Neural cell (in vitro differentiated cells): ENCODE results near the gene ACIN1. TPM values are rescaled to one million over a fixed set of nuclear protein-coding genes. Genes with fewer than 3 reads are reported as not detected.
A peak's percentile ranks its signal among the peaks of the same experiment; 100 is the strongest.

ENCODE experiments used
- H2AFZ ChIP-seq: fragments of 200-600, 300-800 bp; sonication (generic), shearing (Covaris generic); 2 replicates; pipeline ENCODE4 v1.6.0; 2014; ENCODE audit warnings: low read depth, mild to moderate bottlenecking, antibody characterized with exemption, low read length, moderate library complexity
- H3F3A ChIP-seq: fragments of 200-600 bp; shearing (Covaris generic); 2 replicates; pipeline ENCODE4 v1.6.1; 2016; ENCODE audit warnings: mild to moderate bottlenecking, moderate library complexity, mixed read lengths, antibody characterized with exemption, low read length; ENCODE audit not compliant: insufficient read depth, poor library complexity, severe bottlenecking
- H3K27ac ChIP-seq: fragments of 200-600, 300-800 bp; sonication (generic), shearing (Covaris generic); 2 replicates; pipeline ENCODE4 v1.5.1; 2014; ENCODE audit warnings: mild to moderate bottlenecking, low read length, moderate library complexity
- H3K27me3 ChIP-seq: fragments of 300-800, 200-600 bp; sonication (generic), shearing (Covaris generic); 2 replicates; pipeline ENCODE4 v1.6.0; 2014; ENCODE audit warnings: mild to moderate bottlenecking, low read depth, low read length, moderate library complexity; ENCODE audit not compliant: insufficient read depth
- H3K36me3 ChIP-seq: fragments of 300-800, 200-600 bp; sonication (generic), shearing (Covaris generic); 2 replicates; pipeline ENCODE4 v1.5.1; 2014; ENCODE audit warnings: mild to moderate bottlenecking, antibody characterized with exemption, low read length, moderate library complexity; ENCODE audit not compliant: insufficient read depth
- H3K4me2 ChIP-seq: fragments of 300-800, 200-600 bp; sonication (generic), shearing (Covaris generic); 2 replicates; pipeline ENCODE4 v1.6.0; 2014; ENCODE audit warnings: mild to moderate bottlenecking, low read length
- H3K4me3 ChIP-seq: fragments of 300-800, 200-600 bp; sonication (generic), shearing (Covaris generic); 2 replicates; pipeline ENCODE4 v1.5.1; 2014; ENCODE audit warnings: mild to moderate bottlenecking, low read length, moderate library complexity
- H3K79me2 ChIP-seq: fragments of 200-600 bp; shearing (Covaris generic); replicated peaks from 2 replicates; pipeline ENCODE4 v1.6.0; 2014; ENCODE audit warnings: mild to moderate bottlenecking, low read length, moderate library complexity; ENCODE audit not compliant: insufficient read depth
- H3K9ac ChIP-seq: fragments of 300-800, 200-600 bp; sonication (generic), shearing (Covaris generic); 2 replicates; pipeline ENCODE4 v1.6.1; 2016; ENCODE audit warnings: mild to moderate bottlenecking, low read length, mixed read lengths
- H3K9me2 ChIP-seq: fragments of 200-600 bp; shearing (Covaris generic); 2 replicates; pipeline ENCODE4 v1.6.1; 2016; ENCODE audit warnings: mild to moderate bottlenecking, low read length, mixed read lengths; ENCODE audit not compliant: insufficient read depth
- H3K9me3 ChIP-seq: fragments of 200-600, 300-800 bp; sonication (generic), shearing (Covaris generic); 2 replicates; pipeline ENCODE4 v1.6.1; 2016; ENCODE audit warnings: mild to moderate bottlenecking, mixed run types, low read length, moderate library complexity, mixed read lengths
- H4K20me1 ChIP-seq: fragments of 200-600 bp; shearing (Covaris generic); 2 replicates; pipeline ENCODE4 v1.6.1; 2016; ENCODE audit warnings: mild to moderate bottlenecking, mixed run types; ENCODE audit not compliant: insufficient read depth
- CTCF ChIP-seq: fragments of 450-650 bp; IDR thresholded peaks from 2 replicates; pipeline ENCODE4 v1.5.1; 2014; ENCODE audit warnings: antibody characterized with exemption, mild to moderate bottlenecking, moderate library complexity; ENCODE audit not compliant: poor library complexity, severe bottlenecking
- EP300 ChIP-seq: fragments of 450-650 bp; conservative IDR thresholded peaks from 2 replicates; pipeline ENCODE4 v1.6.1; 2014; ENCODE audit warnings: antibody characterized with exemption, mild to moderate bottlenecking, moderate library complexity; ENCODE audit not compliant: poor library complexity, severe bottlenecking
- EZH2 ChIP-seq: fragments of 200-600, 300-800 bp; shearing (Covaris generic), sonication (generic); IDR thresholded peaks from 2 replicates; pipeline ENCODE4 v1.6.1; 2014; ENCODE audit warnings: antibody characterized with exemption, low read length, borderline replicate concordance, mild to moderate bottlenecking; ENCODE audit not compliant: insufficient read depth, poor library complexity, severe bottlenecking
- MXI1 ChIP-seq: fragments of 450-650 bp; conservative IDR thresholded peaks from 2 replicates; pipeline ENCODE4 v1.6.1; 2014; ENCODE audit warnings: antibody characterized with exemption, mild to moderate bottlenecking; ENCODE audit not compliant: poor library complexity, severe bottlenecking
- POLR2AphosphoS5 ChIP-seq: IDR thresholded peaks from 2 replicates; pipeline ENCODE4 v1.6.1; 2012
- RAD21 ChIP-seq: fragments of 450-650 bp; conservative IDR thresholded peaks from 2 replicates; pipeline ENCODE4 v1.6.1; 2014; ENCODE audit warnings: antibody characterized with exemption, mild to moderate bottlenecking, moderate library complexity
- REST ChIP-seq: IDR thresholded peaks from 2 replicates; pipeline ENCODE4 v1.6.1; 2012; ENCODE audit warnings: borderline replicate concordance
- SMC3 ChIP-seq: fragments of 450-650 bp; conservative IDR thresholded peaks from 2 replicates; pipeline ENCODE4 v1.6.1; 2014; ENCODE audit warnings: antibody characterized with exemption, mild to moderate bottlenecking, moderate library complexity; ENCODE audit not compliant: poor library complexity
- TAF1 ChIP-seq: IDR thresholded peaks from 2 replicates; pipeline ENCODE4 v1.6.1; 2012; ENCODE audit warnings: low read depth
- polyA plus RNA-seq: library from polyadenylated mRNA; depleted of rRNA; stranded (reverse); fragments of >200 nt; gene quantifications from 2 replicates; pipeline ENCODE4 v1.2.3, GENCODE V29; 2014

ACIN1 gene
- polyA plus RNA-seq, 1 donor from 2014 or later, result 143 TPM

GRCh38 chr14:23076785-23077408, 18.0 kb downstream of the ACIN1 start:
- peaks cover 9% of the 10 kb centered on the region for H3K79me2 ChIP-seq
- H3K27me3 ChIP-seq, result no peaks in the 10 kb centered on the region
- no peak overlapping the region for H3K4me3 ChIP-seq
- no peaks in the 10 kb centered on the region for H3F3A ChIP-seq
- no peak overlapping the region for H3K4me2 ChIP-seq
- H3K27ac ChIP-seq, result no peak overlapping the region
- no peaks in the 10 kb centered on the region for H4K20me1 ChIP-seq
- no peak for TF ChIP-seq REST
- no peak for TF ChIP-seq POLR2AphosphoS5
- TF ChIP-seq CTCF, result peak; percentile 74
- TF ChIP-seq RAD21, result peak; percentile 55
- TF ChIP-seq EP300, result no peak
- no peak for TF ChIP-seq EZH2
- peak; percentile 64 for TF ChIP-seq SMC3
- H3K9me3 ChIP-seq, result no peaks in the 10 kb centered on the region
- H3K9me2 ChIP-seq, result no peaks in the 10 kb centered on the region
- no peak overlapping the region for H2AFZ ChIP-seq
- H3K36me3 ChIP-seq, result peaks cover 19% of the 10 kb centered on the region
- no peak overlapping the region for H3K9ac ChIP-seq

DNA sequence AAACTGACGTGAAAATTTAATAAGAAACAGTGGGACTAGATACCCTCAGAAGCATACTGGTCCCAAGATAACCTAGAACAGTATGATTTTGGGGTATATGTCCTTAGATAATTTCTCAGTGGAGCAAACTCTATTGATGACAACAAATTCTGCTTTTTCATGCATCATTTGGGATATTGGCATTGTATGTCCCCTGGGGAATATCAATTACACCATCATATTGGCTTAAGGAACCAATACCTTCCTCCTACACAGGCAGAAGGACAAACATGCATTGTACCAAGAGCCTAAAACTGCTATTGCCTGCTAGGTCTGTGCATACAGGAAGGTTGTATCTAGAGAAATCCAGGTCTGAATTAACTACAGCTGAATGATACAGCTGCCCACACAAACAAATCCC, 20.0 kb downstream of the ACIN1 start:
- Histone ChIP-seq H3K4me3 (no peak overlapping the region), H3K4me2 (no peak overlapping the region), H3K9me3 (no peaks in the 10 kb centered on the region), H2AFZ (no peak overlapping the region), H3F3A (no peaks in the 10 kb centered on the region), H3K27me3 (no peaks in the 10 kb centered on the region), H3K27ac (no peak overlapping the region), H4K20me1 (no peaks in the 10 kb centered on the region), H3K36me3 (peaks cover 19% of the 10 kb centered on the region), H3K9ac (no peak overlapping the region), H3K79me2 (peaks cover 26% of the 10 kb centered on the region), H3K9me2 (no peaks in the 10 kb centered on the region)
- TF ChIP-seq TAF1 (no peak), EZH2 (no peak), SMC3 (no peak), REST (no peak), CTCF (no peak), MXI1 (no peak), EP300 (no peak), RAD21 (no peak), POLR2AphosphoS5 (no peak)
